ENCODE data around the gene POPDC3. TPM values are rescaled to one million over a fixed set of nuclear protein-coding genes. Genes with fewer than 3 reads are reported as not detected.

Gene POPDC3
- total RNA-seq, 1 donor from 2014 or later: 8.2 TPM

GRCh38 chr6:105120570-105120969, 59.2 kb downstream of the POPDC3 start:
- H3K4me1 Mint-ChIP-seq: peaks cover 4% of the 10 kb centered on the region
- H3K4me3 Mint-ChIP-seq: no peak overlapping the region
- H3F3A ChIP-seq (ENCODE audit: low read depth): no peaks in the 10 kb centered on the region

GRCh38 chr6:105116150-105116549, 63.7 kb downstream of the POPDC3 start:
- peaks cover 4% of the 10 kb centered on the region for H3K4me1 Mint-ChIP-seq
- H3F3A ChIP-seq (ENCODE audit: low read depth): no peaks in the 10 kb centered on the region
- H3K27ac ChIP-seq: no peak overlapping the region
- H3K36me3 Mint-ChIP-seq: peaks cover 2% of the 10 kb centered on the region
- H3K4me1 ChIP-seq: no peaks in the 10 kb centered on the region
- no peaks in the 10 kb centered on the region for H3K27me3 Mint-ChIP-seq (ENCODE audit: insufficient read depth, low read depth)
- no peaks in the 10 kb centered on the region for H4K20me1 ChIP-seq (ENCODE audit: low read depth)
- no peak overlapping the region for H3K4me2 ChIP-seq
- no peak for TF ChIP-seq EZH2 (IDR thresholded peaks at IDR 0.05)
- TF ChIP-seq CTCF (IDR thresholded peaks at IDR 0.05): no peak
- TF ChIP-seq EZH2phosphoT487 (IDR thresholded peaks at IDR 0.05): no peak
- no peak for DNase-seq (ENCODE audit: low spot score)
- no peaks in the 10 kb centered on the region for H3K79me2 ChIP-seq (ENCODE audit: low read depth)
- no peak overlapping the region for H2AFZ ChIP-seq (replicated peaks)
- no peak overlapping the region for H3K27ac Mint-ChIP-seq
- no peaks in the 10 kb centered on the region for H3K9me3 Mint-ChIP-seq
- no peaks in the 10 kb centered on the region for H3K9me3 ChIP-seq (ENCODE audit: low read depth)
- H3K36me3 ChIP-seq: no peaks in the 10 kb centered on the region
- H3K4me3 ChIP-seq: no peak overlapping the region
- no peaks in the 10 kb centered on the region for H3K27me3 ChIP-seq
- no peak overlapping the region for H3K4me3 Mint-ChIP-seq
- H3K9ac ChIP-seq: no peak overlapping the region

More at GRCh38 chr6:105120570-105120969, 59.2 kb downstream of the POPDC3 start:
- Histone ChIP-seq H3K79me2 (ENCODE audit: low read depth) (no peaks in the 10 kb centered on the region), H2AFZ (replicated peaks) (no peak overlapping the region), H3K27me3 (no peaks in the 10 kb centered on the region), H3K4me3 (no peak overlapping the region), H4K20me1 (ENCODE audit: low read depth) (no peaks in the 10 kb centered on the region), H3K9me3 (ENCODE audit: low read depth) (no peaks in the 10 kb centered on the region), H3K27ac (no peak overlapping the region), H3K4me1 (no peaks in the 10 kb centered on the region), H3K4me2 (no peak overlapping the region), H3K36me3 (no peaks in the 10 kb centered on the region), H3K9ac (no peak overlapping the region)
- H3K27me3 Mint-ChIP-seq (ENCODE audit: insufficient read depth, low read depth): no peaks in the 10 kb centered on the region
- peaks cover 1% of the 10 kb centered on the region for H3K36me3 Mint-ChIP-seq
- no peak for DNase-seq (ENCODE audit: low spot score)
- no peak for TF ChIP-seq EZH2 (IDR thresholded peaks at IDR 0.05)
- no peak for TF ChIP-seq EZH2phosphoT487 (IDR thresholded peaks at IDR 0.05)
- TF ChIP-seq CTCF (IDR thresholded peaks at IDR 0.05): no peak
- H3K27ac Mint-ChIP-seq: no peak overlapping the region
- H3K9me3 Mint-ChIP-seq: no peaks in the 10 kb centered on the region

GRCh38 chr6:105113422-105113821, 66.4 kb downstream of the POPDC3 start:
- H3F3A ChIP-seq (ENCODE audit: low read depth): no peaks in the 10 kb centered on the region
- no peak overlapping the region for H3K4me2 ChIP-seq
- no peak overlapping the region for H3K4me3 Mint-ChIP-seq
- no peaks in the 10 kb centered on the region for H4K20me1 ChIP-seq (ENCODE audit: low read depth)
- no peak overlapping the region for H3K27ac Mint-ChIP-seq
- H3K4me3 ChIP-seq: no peak overlapping the region
- no peaks in the 10 kb centered on the region for H3K27me3 Mint-ChIP-seq (ENCODE audit: insufficient read depth, low read depth)
- H2AFZ ChIP-seq (replicated peaks): no peak overlapping the region
- no peaks in the 10 kb centered on the region for H3K9me3 ChIP-seq (ENCODE audit: low read depth)
- peaks cover 4% of the 10 kb centered on the region for H3K4me1 Mint-ChIP-seq
- H3K9ac ChIP-seq: no peak overlapping the region
- H3K9me3 Mint-ChIP-seq: no peaks in the 10 kb centered on the region
- no peaks in the 10 kb centered on the region for H3K36me3 ChIP-seq
- peaks cover 4% of the 10 kb centered on the region for H3K36me3 Mint-ChIP-seq
- H3K79me2 ChIP-seq (ENCODE audit: low read depth): no peaks in the 10 kb centered on the region
- TF ChIP-seq EZH2 (IDR thresholded peaks at IDR 0.05) (no peak), CTCF (IDR thresholded peaks at IDR 0.05) (no peak)
- no peaks in the 10 kb centered on the region for H3K27me3 ChIP-seq
- no peak overlapping the region for H3K27ac ChIP-seq
- no peak for DNase-seq (ENCODE audit: low spot score)
- no peaks in the 10 kb centered on the region for H3K4me1 ChIP-seq

Measured in neural progenitor cell (in vitro differentiated cells).